Left ventricle myocardium inferior (tissue), 1 donor: ENCODE results near the gene SHPK. TPM values are rescaled to one million over a fixed set of nuclear protein-coding genes. Genes with fewer than 3 reads are reported as not detected.

Experiments used
- DNase-seq: peaks from one replicate; pipeline ENCODE4 v3.0.0-alpha.2; 2020
- H3K27ac ChIP-seq: fragments of 200-600 bp; replicated peaks from 2 replicates; pipeline ENCODE4 v1.8.0; 2021
- H3K27me3 ChIP-seq: fragments of 200-600 bp; 2 replicates; pipeline ENCODE4 v1.8.0; 2021; ENCODE audit warnings: low read depth
- H3K36me3 ChIP-seq: fragments of 200-600 bp; 2 replicates; pipeline ENCODE4 v1.8.0; 2021
- H3K4me1 ChIP-seq: fragments of 200-600 bp; 2 replicates; pipeline ENCODE4 v1.8.0; 2021
- H3K4me3 ChIP-seq: fragments of 200-600 bp; 2 replicates; pipeline ENCODE4 v1.8.0; 2021; ENCODE audit warnings: mild to moderate bottlenecking, moderate library complexity
- H3K9me3 ChIP-seq: fragments of 200-600 bp; replicated peaks from 2 replicates; pipeline ENCODE4 v1.8.0; 2021
- intact Hi-C: fragments of 100-400 bp; cut with micrococcal nuclease; formaldehyde crosslinking; loops from one replicate; pipeline ENCODE4 v1.11.0; 2022
- total RNA-seq: library from RNA; stranded (reverse); fragmentation: NEBNext Ultra II Directional; extraction: Animal tissue kit (Norgen Biotek cat#: 25700); gene quantifications from one replicate; pipeline ENCODE4 v1.2.1, GENCODE V29; 2021
- TF ChIP-seq, protein P1 (sequence below): fragments of 200-600 bp; IDR thresholded peaks from 2 replicates; pipeline ENCODE4 v1.8.0; 2021; ENCODE audit warnings: antibody characterized with exemption, mild to moderate bottlenecking, borderline replicate concordance
- donor health status: DM: no; HTN: yes; CAD: no; lungs with severe emphysema.

SHPK gene
- total RNA-seq, 1 donor from 2014 or later = 4.0 TPM

DNA sequence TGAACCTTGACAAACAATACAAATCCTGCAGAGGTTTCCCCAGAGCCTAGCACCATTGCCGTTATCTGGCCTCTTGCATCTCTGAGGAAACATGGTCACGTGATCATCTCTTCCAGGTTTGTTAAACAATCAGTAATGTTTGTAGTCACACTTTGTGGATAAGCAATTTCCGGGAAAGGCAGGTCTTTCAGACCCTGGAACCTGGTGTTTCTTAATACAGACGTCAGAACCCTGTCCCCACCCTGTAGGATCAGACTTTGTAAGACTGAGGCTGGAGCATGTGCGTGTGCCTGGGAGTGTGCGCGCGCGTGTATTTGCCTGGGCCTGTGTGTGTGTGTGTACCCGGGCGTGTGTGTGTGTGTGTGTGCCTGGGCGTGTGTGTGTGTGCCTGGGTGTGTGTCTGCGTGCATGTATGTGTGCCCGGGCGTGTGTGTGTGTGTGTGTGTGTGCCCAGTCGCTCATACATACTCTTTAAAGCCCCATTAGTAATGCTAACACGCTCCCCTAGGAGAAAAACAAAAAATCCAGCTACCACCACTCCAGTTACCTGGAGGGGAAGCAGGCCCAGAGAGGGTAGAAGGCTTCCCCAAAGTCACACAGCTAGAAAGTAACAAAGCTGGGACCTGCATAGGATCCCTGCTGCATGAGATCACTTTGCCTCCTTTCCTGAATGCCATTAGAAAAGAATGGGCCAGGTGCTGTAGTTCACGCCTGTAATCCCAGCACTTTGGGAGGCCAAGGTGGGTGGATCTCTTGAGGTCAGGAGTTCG lies 5.9 kb upstream of the SHPK start:
- H3K4me1 ChIP-seq = peaks cover 30% of the 10 kb centered on the region
- no peaks in the 10 kb centered on the region for H3K9me3 ChIP-seq
- H3K4me3 ChIP-seq = no peak overlapping the region
- intact Hi-C loops = no loop called here
- no peak for DNase-seq
- no peaks in the 10 kb centered on the region for H3K27me3 ChIP-seq
- H3K27ac ChIP-seq = peak overlapping the region; percentile 16
- TF ChIP-seq, protein P1, sequence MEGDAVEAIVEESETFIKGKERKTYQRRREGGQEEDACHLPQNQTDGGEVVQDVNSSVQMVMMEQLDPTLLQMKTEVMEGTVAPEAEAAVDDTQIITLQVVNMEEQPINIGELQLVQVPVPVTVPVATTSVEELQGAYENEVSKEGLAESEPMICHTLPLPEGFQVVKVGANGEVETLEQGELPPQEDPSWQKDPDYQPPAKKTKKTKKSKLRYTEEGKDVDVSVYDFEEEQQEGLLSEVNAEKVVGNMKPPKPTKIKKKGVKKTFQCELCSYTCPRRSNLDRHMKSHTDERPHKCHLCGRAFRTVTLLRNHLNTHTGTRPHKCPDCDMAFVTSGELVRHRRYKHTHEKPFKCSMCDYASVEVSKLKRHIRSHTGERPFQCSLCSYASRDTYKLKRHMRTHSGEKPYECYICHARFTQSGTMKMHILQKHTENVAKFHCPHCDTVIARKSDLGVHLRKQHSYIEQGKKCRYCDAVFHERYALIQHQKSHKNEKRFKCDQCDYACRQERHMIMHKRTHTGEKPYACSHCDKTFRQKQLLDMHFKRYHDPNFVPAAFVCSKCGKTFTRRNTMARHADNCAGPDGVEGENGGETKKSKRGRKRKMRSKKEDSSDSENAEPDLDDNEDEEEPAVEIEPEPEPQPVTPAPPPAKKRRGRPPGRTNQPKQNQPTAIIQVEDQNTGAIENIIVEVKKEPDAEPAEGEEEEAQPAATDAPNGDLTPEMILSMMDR = no peak
- peaks cover 32% of the 10 kb centered on the region for H3K36me3 ChIP-seq

DNA sequence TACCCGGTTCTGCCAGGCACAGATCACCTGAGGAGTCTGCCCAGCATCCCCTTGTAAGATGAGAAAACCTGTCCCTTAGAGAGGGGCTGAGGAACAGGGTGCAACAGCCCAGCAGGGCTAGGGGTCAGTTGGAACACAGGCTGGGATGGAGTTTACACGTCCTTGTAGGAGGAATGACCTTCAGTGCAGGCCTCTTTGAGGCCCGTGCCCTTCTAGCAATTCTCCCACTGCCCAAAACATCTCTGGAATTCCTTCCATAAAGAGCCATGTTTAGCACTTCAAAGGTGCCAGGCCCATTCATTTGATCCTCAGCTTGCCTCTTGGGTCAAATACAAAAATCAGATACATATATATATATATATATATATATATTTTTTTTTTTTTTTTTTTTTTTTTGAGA lies 5.0 kb upstream of the SHPK start:
- intact Hi-C loops = no loop called here
- Histone ChIP-seq H3K36me3 (peaks cover 30% of the 10 kb centered on the region), H3K4me3 (no peak overlapping the region), H3K27ac (peak overlapping the region; percentile 59), H3K4me1 (peaks cover 37% of the 10 kb centered on the region), H3K27me3 (no peaks in the 10 kb centered on the region), H3K9me3 (no peaks in the 10 kb centered on the region)
- DNase-seq = no peak
- TF ChIP-seq, protein P1 = no peak

DNA sequence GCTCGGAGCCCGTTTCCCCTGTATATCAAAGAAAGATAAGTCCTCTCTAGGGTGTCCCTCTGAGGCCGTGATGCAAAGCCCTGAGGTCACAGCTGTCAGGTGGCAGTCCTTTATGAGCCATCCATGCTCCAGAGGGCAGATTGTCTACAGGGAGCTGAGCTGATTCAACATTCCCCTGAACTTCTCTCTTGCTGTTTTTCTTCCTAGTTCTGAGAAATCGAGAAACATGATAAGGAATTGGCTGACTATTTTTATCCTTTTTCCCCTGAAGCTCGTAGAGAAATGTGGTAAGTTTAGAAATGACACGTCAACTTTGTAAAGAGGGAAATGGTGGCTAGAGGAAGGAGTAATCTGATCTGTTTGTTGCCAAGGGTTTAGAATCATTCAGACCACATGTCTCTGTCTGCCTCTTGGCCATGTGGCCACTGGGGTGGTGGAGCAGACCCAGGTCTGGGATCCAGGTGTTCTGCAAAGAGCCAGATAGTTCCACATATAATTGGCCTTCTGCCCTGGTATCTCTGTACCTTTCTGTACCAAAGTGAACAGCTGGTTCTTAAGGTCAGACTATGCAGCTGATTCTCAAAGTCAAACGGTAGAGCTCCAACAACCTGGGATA lies 4.0 kb upstream of the SHPK start:
- H3K4me1 ChIP-seq = peaks cover 46% of the 10 kb centered on the region
- DNase-seq = no peak
- peak overlapping the region; percentile 59 for H3K27ac ChIP-seq
- H3K36me3 ChIP-seq = peaks cover 25% of the 10 kb centered on the region
- no peak overlapping the region for H3K4me3 ChIP-seq
- no peaks in the 10 kb centered on the region for H3K27me3 ChIP-seq
- intact Hi-C loops = no loop called here
- TF ChIP-seq, protein P1 = no peak
- no peaks in the 10 kb centered on the region for H3K9me3 ChIP-seq

DNA sequence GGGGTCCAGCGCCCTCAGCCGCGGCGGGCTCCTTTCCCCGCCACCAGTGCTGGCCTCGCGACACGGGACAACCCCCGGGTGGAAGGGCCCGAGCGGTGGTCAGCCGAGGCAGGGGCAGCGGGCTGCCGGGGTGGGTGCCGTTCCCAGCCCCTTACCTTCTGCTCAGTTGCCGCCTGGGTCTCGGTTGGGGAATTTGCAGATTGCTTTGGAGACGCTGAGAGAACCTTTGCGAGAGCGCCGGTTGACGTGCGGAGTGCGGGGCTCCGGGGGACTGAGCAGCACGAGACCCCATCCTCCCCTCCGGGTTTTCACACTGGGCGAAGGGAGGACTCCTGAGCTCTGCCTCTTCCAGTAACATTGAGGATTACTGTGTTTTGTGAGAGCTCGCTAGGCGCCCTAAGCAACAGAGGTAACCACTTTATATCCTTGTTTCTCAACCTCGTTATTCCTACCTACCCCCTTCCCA lies 891 bp upstream of the SHPK start:
- Histone ChIP-seq H3K36me3 (peaks cover 4% of the 10 kb centered on the region), H3K4me1 (peaks cover 71% of the 10 kb centered on the region), H3K27ac (peak overlapping the region; percentile 98), H3K4me3 (peak overlapping the region; percentile 98), H3K27me3 (no peaks in the 10 kb centered on the region), H3K9me3 (no peaks in the 10 kb centered on the region)
- intact Hi-C loops = no loop called here
- DNase-seq = no peak
- TF ChIP-seq, protein P1 = no peak

DNA sequence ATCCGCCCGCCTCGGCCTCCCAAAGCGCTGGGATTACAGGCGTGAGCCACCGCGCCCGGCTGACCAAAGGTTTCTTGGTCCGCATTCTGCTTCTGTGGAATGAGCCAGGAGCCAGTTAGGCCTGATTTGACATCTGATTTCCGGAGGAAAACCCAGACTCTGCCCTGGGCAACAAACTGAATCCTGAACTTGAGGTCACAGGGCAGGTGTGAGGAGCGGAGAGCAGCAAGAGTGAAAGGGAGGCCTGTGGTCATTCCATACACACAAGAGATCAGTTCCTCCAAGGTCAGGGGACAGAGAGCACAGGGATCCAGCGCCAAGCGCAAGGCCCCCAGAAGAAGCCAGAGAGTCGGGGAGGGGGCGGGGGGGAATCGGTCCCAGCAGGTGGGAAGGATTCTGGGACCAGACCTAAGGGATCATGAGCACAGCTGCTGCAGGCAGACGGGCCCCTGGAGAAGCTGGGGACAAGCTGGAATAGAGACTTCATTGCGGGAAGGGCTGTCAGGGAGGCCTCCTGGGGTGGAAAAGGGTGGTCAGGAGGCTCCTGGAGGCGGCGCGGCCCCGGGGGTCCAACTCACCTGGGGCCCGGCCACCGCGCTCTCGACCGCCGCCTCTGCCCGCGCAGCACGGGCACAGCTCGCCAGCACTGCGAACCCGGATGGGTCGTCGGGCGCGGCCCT lies 436 bp downstream of the SHPK start:
- TF ChIP-seq, protein P1 = no peak
- no peak for DNase-seq
- Histone ChIP-seq H3K4me1 (peaks cover 70% of the 10 kb centered on the region), H3K27me3 (no peaks in the 10 kb centered on the region), H3K36me3 (peaks cover 4% of the 10 kb centered on the region), H3K27ac (peak overlapping the region; percentile 98), H3K9me3 (no peaks in the 10 kb centered on the region), H3K4me3 (peak overlapping the region; percentile 98)
- intact Hi-C loops = no loop called here
